ENCODE results near the gene MEGF11. TPM values are rescaled to one million over a fixed set of nuclear protein-coding genes. Genes with fewer than 3 reads are reported as not detected.
"Not testable (repeated sequence)": the region's sequence is repeated elsewhere in the genome, so short reads cannot be mapped to it uniquely, and the experiment has no call there.

The MEGF11 gene
- total and polyA plus RNA-seq, 9 donors = 0.04 to 11.4 (median 0.40) TPM; not detected in 2

DNA sequence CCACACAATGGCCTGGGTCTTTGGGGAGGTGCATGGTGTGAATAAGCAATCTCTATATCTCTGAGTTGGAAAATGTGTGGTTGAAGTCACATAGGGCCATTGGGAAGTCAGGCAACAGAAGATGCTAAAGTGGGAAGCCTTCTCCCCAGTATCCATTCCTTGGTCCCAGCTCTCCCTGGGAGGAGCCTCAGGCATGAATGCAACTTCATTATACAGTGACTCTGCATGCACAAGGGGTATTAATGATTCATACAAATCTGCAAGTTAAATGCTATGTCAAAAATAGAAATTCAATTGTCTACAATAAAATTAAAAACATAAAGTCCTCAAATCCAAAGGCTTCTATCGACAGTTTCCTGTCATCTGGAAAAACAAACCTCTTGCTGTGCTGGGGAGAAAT, 275.4 kb downstream of the MEGF11 start:
- TF ChIP-seq, protein P1, sequence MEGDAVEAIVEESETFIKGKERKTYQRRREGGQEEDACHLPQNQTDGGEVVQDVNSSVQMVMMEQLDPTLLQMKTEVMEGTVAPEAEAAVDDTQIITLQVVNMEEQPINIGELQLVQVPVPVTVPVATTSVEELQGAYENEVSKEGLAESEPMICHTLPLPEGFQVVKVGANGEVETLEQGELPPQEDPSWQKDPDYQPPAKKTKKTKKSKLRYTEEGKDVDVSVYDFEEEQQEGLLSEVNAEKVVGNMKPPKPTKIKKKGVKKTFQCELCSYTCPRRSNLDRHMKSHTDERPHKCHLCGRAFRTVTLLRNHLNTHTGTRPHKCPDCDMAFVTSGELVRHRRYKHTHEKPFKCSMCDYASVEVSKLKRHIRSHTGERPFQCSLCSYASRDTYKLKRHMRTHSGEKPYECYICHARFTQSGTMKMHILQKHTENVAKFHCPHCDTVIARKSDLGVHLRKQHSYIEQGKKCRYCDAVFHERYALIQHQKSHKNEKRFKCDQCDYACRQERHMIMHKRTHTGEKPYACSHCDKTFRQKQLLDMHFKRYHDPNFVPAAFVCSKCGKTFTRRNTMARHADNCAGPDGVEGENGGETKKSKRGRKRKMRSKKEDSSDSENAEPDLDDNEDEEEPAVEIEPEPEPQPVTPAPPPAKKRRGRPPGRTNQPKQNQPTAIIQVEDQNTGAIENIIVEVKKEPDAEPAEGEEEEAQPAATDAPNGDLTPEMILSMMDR (IDR thresholded peaks at IDR 0.05) = no peak
- TF ChIP-seq POLR2A (IDR thresholded peaks at IDR 0.05) (no peak), EP300 (IDR thresholded peaks at IDR 0.05) (no peak)
- no peak overlapping the region for H3K4me3 ChIP-seq
- intact Hi-C loops (cut with DNase I) = loop anchor here in 1 of 4 donors (5.0 kb wide), 1 partner anchor 304 kb away; no protein-coding TSS in a partner anchor
- H3K27me3 ChIP-seq = no peaks in the 10 kb centered on the region
- no peak for DNase-seq
- no peaks in the 10 kb centered on the region for H3K9me3 ChIP-seq
- WGBS, 3 donors = 62 to 70% (median 67%) methylated on average over 1 of the region's 1 CpG
- H3K27ac ChIP-seq = no peak overlapping the region
- no peaks in the 10 kb centered on the region for H3K36me3 ChIP-seq
- H3K4me1 ChIP-seq (ENCODE audit: insufficient read depth) = no peaks in the 10 kb centered on the region

DNA sequence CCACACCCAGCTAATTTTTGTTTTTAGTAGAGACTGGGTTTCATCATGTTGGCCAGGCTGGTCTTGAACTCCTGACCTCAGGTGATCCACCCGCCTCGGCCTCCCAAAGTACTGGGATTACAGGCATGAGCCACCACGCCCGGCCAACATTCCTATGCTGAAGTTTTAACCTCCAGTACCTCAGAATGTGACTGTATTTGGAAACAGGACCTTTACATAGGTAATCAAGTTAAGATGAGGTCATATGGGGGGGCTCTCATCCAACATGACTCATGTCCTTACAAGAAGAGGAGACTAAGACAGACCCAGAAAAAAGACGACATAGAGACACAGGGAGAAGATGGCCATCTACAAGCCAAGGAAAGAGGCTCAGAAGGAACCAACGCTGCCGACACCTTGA, 277.4 kb downstream of the MEGF11 start:
- not testable (repeated sequence) for H3K9me3 ChIP-seq; H3K27me3 ChIP-seq; H3K4me3 ChIP-seq; H3K27ac ChIP-seq; H3K36me3 ChIP-seq; H3K4me1 ChIP-seq (ENCODE audit: insufficient read depth); DNase-seq
- intact Hi-C loops (cut with DNase I) = loop anchor here in 1 of 4 donors (5.0 kb wide), 1 partner anchor 306 kb away; no protein-coding TSS in a partner anchor
- 88 to 92% (median 91%) methylated on average over 7 of the region's 7 CpGs for WGBS, 3 donors

DNA sequence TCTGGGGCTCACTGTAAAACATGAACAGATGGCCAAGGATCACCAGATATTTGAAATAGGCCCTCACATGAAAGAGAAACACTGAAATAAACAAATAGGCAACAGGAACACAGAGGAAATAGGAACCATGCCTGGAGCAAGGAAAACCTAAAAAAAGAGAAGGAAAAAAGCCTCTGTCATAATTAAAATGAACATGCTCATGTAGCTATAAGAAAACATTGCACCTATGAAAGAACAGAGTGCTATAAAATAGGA, 281.9 kb downstream of the MEGF11 start:
- intact Hi-C loops (cut with DNase I) = no loop called here
- Histone ChIP-seq H3K4me3 (no peak overlapping the region), H3K27ac (no peak overlapping the region), H3K27me3 (no peaks in the 10 kb centered on the region), H3K9me3 (no peaks in the 10 kb centered on the region), H3K4me1 (ENCODE audit: insufficient read depth) (no peaks in the 10 kb centered on the region), H3K36me3 (no peaks in the 10 kb centered on the region)
- no peak for DNase-seq
- TF ChIP-seq, protein P1 (IDR thresholded peaks at IDR 0.05) = no peak
- TF ChIP-seq EP300 (IDR thresholded peaks at IDR 0.05) = no peak
- no peak for TF ChIP-seq POLR2A (IDR thresholded peaks at IDR 0.05)

- no peak overlapping the region for H3K27ac ChIP-seq
- DNase-seq = no peak
- H3K4me3 ChIP-seq = no peak overlapping the region
- no peaks in the 10 kb centered on the region for H3K36me3 ChIP-seq
- intact Hi-C loops (cut with DNase I) = no loop called here
- H3K27me3 ChIP-seq = no peaks in the 10 kb centered on the region
- H3K4me1 ChIP-seq (ENCODE audit: insufficient read depth) = no peaks in the 10 kb centered on the region
- no peaks in the 10 kb centered on the region for H3K9me3 ChIP-seq
- WGBS, 3 donors = 62 to 74% (median 65%) methylated on average over 8 of the region's 8 CpGs
- TF ChIP-seq, protein P1 (IDR thresholded peaks at IDR 0.05) = no peak
- TF ChIP-seq POLR2A (IDR thresholded peaks at IDR 0.05) (no peak), EP300 (IDR thresholded peaks at IDR 0.05) (no peak)
Measured at GRCh38 chr15:65970937-65971740, 282.4 kb downstream of the MEGF11 start.
